ENCODE results near the gene SLAIN1.

SLAIN1 gene

DNA sequence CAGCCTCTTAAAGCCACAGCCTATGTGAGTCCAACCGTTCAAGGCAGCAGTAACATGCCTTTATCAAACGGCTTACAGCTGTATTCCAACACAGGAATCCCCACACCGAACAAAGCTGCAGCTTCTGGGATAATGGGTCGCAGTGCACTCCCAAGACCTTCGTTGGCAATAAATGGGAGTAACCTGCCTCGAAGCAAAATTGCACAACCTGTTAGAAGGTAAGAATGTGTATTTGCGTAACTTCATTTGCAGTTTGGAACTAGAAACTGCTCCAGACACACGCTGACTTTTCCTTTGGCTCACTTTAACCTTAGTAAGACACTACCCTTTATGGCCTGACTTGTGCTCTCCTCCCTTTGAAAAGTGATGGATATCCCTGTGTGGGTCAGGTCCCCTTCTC is 63.4 kb downstream of the SLAIN1 start (continued):
- TF ChIP-seq, protein P1, sequence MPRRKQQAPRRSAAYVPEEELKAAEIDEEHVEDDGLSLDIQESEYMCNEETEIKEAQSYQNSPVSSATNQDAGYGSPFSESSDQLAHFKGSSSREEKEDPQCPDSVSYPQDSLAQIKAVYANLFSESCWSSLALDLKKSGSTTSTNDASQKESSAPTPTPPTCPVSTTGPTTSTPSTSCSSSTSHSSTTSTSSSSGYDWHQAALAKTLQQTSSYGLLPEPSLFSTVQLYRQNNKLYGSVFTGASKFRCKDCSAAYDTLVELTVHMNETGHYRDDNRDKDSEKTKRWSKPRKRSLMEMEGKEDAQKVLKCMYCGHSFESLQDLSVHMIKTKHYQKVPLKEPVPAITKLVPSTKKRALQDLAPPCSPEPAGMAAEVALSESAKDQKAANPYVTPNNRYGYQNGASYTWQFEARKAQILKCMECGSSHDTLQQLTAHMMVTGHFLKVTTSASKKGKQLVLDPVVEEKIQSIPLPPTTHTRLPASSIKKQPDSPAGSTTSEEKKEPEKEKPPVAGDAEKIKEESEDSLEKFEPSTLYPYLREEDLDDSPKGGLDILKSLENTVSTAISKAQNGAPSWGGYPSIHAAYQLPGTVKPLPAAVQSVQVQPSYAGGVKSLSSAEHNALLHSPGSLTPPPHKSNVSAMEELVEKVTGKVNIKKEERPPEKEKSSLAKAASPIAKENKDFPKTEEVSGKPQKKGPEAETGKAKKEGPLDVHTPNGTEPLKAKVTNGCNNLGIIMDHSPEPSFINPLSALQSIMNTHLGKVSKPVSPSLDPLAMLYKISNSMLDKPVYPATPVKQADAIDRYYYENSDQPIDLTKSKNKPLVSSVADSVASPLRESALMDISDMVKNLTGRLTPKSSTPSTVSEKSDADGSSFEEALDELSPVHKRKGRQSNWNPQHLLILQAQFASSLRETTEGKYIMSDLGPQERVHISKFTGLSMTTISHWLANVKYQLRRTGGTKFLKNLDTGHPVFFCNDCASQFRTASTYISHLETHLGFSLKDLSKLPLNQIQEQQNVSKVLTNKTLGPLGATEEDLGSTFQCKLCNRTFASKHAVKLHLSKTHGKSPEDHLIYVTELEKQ (tag by site-specific recombination; IDR thresholded peaks at IDR 0.05; ENCODE audit: borderline replicate concordance), result no peak
- TF ChIP-seq ZNF426 (tag by site-specific recombination; IDR thresholded peaks at IDR 0.05) (no peak), ZNF629 (tag by site-specific recombination; IDR thresholded peaks at IDR 0.05) (no peak), YY2 (tag by site-specific recombination; IDR thresholded peaks at IDR 0.05) (no peak), ZFP41 (tag by site-specific recombination; IDR thresholded peaks at IDR 0.05; ENCODE audit: borderline replicate concordance) (no peak)
- TF ChIP-seq, protein P2, sequence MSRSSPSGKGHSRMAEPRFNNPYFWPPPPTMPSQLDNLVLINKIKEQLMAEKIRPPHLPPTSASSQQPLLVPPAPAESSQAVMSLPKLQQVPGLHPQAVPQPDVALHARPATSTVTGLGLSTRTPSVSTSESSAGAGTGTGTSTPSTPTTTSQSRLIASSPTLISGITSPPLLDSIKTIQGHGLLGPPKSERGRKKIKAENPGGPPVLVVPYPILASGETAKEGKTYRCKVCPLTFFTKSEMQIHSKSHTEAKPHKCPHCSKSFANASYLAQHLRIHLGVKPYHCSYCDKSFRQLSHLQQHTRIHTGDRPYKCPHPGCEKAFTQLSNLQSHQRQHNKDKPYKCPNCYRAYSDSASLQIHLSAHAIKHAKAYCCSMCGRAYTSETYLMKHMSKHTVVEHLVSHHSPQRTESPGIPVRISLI (tag by site-specific recombination; IDR thresholded peaks at IDR 0.05), result no peak

DNA sequence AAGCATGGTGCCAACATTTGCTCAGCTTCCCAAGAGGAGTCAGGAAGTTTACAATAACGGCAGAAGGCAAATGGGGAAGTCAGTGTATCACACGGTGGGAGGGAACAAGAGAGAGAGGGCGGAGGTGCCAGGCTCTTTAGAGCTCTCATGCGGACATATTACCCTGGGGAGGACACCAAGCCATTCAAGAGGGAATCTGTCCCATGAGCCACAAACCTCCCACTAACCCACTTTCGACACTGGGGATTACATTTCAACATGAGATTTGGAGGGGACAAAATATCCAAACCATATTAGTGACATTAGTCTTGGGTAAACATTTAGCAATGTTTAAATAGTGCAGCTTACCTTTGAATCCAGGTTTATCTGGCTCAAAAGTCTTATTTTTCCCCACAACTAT is 69.9 kb downstream of the SLAIN1 start:
- Histone ChIP-seq H3K4me1 (ENCODE audit: control insufficient read depth, insufficient read depth, low read length) (no peaks in the 10 kb centered on the region), H3K27ac (ENCODE audit: extremely low read depth, low read depth, low read length) (no peak overlapping the region), H3K36me3 (ENCODE audit: control insufficient read depth in 2 of 2, insufficient read depth in 1 of 2, low read length in 2 of 2) (peaks cover 0 to 55% of the 10 kb centered on the region in 2 experiments), H3K4me3 (ENCODE audit: low read depth, low read length) (no peak overlapping the region), H3K9me3 (ENCODE audit: control insufficient read depth, insufficient read depth, low read depth, low read length) (no peaks in the 10 kb centered on the region)
- CTCF ChIA-PET, result interaction anchor here (1.7 kb wide), 1 partner anchor 174 kb away, joined by 4 read pairs; no protein-coding TSS in a partner anchor
- POLR2A ChIA-PET, result no interaction called here
- TF ChIP-seq KLF1 (tag by site-specific recombination; IDR thresholded peaks at IDR 0.05), result no peak
- no peak for TF ChIP-seq SP7 (tag by site-specific recombination; IDR thresholded peaks at IDR 0.05)
- TF ChIP-seq KLF9 (tag by site-specific recombination; IDR thresholded peaks at IDR 0.05; ENCODE audit: low read depth), result no peak
- no peak for TF ChIP-seq SETDB1 (IDR thresholded peaks at IDR 0.05; ENCODE audit: insufficient read length, low read length)
- no peak for TF ChIP-seq ZNF239 (tag by site-specific recombination; IDR thresholded peaks at IDR 0.05)
- TF ChIP-seq ZNF521 (tag by site-specific recombination; IDR thresholded peaks at IDR 0.05), result no peak
- TF ChIP-seq ZNF132 (tag by site-specific recombination; IDR thresholded peaks at IDR 0.05; ENCODE audit: borderline replicate concordance), result no peak
- no peak for TF ChIP-seq ZNF274 (IDR thresholded peaks at IDR 0.05; ENCODE audit: low read length)
- no peak for TF ChIP-seq ZNF274 (tag by site-specific recombination; IDR thresholded peaks at IDR 0.05; ENCODE audit: borderline replicate concordance)
- TF ChIP-seq, protein P3, sequence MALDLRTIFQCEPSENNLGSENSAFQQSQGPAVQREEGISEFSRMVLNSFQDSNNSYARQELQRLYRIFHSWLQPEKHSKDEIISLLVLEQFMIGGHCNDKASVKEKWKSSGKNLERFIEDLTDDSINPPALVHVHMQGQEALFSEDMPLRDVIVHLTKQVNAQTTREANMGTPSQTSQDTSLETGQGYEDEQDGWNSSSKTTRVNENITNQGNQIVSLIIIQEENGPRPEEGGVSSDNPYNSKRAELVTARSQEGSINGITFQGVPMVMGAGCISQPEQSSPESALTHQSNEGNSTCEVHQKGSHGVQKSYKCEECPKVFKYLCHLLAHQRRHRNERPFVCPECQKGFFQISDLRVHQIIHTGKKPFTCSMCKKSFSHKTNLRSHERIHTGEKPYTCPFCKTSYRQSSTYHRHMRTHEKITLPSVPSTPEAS (tag by site-specific recombination; IDR thresholded peaks at IDR 0.05), result no peak
- TF ChIP-seq, protein P4, sequence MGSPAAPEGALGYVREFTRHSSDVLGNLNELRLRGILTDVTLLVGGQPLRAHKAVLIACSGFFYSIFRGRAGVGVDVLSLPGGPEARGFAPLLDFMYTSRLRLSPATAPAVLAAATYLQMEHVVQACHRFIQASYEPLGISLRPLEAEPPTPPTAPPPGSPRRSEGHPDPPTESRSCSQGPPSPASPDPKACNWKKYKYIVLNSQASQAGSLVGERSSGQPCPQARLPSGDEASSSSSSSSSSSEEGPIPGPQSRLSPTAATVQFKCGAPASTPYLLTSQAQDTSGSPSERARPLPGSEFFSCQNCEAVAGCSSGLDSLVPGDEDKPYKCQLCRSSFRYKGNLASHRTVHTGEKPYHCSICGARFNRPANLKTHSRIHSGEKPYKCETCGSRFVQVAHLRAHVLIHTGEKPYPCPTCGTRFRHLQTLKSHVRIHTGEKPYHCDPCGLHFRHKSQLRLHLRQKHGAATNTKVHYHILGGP (tag by site-specific recombination; IDR thresholded peaks at IDR 0.05), result no peak
- no peak for TF ChIP-seq ZNF501 (tag by site-specific recombination; IDR thresholded peaks at IDR 0.05)
- TF ChIP-seq, protein P5, sequence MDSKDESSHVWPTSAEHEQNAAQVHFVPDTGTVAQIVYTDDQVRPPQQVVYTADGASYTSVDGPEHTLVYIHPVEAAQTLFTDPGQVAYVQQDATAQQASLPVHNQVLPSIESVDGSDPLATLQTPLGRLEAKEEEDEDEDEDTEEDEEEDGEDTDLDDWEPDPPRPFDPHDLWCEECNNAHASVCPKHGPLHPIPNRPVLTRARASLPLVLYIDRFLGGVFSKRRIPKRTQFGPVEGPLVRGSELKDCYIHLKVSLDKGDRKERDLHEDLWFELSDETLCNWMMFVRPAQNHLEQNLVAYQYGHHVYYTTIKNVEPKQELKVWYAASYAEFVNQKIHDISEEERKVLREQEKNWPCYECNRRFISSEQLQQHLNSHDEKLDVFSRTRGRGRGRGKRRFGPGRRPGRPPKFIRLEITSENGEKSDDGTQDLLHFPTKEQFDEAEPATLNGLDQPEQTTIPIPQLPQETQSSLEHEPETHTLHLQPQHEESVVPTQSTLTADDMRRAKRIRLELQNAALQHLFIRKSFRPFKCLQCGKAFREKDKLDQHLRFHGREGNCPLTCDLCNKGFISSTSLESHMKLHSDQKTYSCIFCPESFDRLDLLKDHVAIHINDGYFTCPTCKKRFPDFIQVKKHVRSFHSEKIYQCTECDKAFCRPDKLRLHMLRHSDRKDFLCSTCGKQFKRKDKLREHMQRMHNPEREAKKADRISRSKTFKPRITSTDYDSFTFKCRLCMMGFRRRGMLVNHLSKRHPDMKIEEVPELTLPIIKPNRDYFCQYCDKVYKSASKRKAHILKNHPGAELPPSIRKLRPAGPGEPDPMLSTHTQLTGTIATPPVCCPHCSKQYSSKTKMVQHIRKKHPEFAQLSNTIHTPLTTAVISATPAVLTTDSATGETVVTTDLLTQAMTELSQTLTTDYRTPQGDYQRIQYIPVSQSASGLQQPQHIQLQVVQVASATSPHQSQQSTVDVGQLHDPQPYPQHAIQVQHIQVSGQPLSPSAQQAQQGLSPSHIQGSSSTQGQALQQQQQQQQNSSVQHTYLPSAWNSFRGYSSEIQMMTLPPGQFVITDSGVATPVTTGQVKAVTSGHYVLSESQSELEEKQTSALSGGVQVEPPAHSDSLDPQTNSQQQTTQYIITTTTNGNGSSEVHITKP (tag by site-specific recombination; IDR thresholded peaks at IDR 0.05), result no peak
- TF ChIP-seq GFI1B (tag by site-specific recombination; IDR thresholded peaks at IDR 0.05), result no peak
- TF ChIP-seq, protein P6, sequence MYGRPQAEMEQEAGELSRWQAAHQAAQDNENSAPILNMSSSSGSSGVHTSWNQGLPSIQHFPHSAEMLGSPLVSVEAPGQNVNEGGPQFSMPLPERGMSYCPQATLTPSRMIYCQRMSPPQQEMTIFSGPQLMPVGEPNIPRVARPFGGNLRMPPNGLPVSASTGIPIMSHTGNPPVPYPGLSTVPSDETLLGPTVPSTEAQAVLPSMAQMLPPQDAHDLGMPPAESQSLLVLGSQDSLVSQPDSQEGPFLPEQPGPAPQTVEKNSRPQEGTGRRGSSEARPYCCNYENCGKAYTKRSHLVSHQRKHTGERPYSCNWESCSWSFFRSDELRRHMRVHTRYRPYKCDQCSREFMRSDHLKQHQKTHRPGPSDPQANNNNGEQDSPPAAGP (tag by site-specific recombination; IDR thresholded peaks at IDR 0.05), result no peak
- TF ChIP-seq ZNF664 (tag by site-specific recombination; IDR thresholded peaks at IDR 0.05), result no peak
- no peak for TF ChIP-seq GLIS1 (tag by site-specific recombination; IDR thresholded peaks at IDR 0.05)

All from HEK293 (cell line).